ENCODE results near the gene MAD1L1.
A peak's percentile ranks its signal among the peaks of the same experiment; 100 is the strongest.
"Not testable (repeated sequence)": the region's sequence is repeated elsewhere in the genome, so short reads cannot be mapped to it uniquely, and the experiment has no call there.

The MAD1L1 gene

GRCh38 chr7:1841286-1842021, 391.3 kb downstream of the MAD1L1 start:
- DNase-seq: not testable (repeated sequence)

- DNase-seq: not testable (repeated sequence)
Observed at GRCh38 chr7:1840744-1841143, 392.0 kb downstream of the MAD1L1 start.

GRCh38 chr7:1839701-1840100, 393.0 kb downstream of the MAD1L1 start:
- DNase-seq: no peak

GRCh38 chr7:1838911-1839531, 393.7 kb downstream of the MAD1L1 start:
- DNase-seq: not testable (repeated sequence)

- not testable (repeated sequence) for DNase-seq
Observed at GRCh38 chr7:1838544-1838872, 394.2 kb downstream of the MAD1L1 start.

GRCh38 chr7:1837696-1838543, 394.8 kb downstream of the MAD1L1 start:
- DNase-seq: not testable (repeated sequence)

GRCh38 chr7:1831933-1832535, 400.7 kb downstream of the MAD1L1 start:
- not testable (repeated sequence) for DNase-seq

GRCh38 chr7:1831471-1831870, 401.3 kb downstream of the MAD1L1 start:
- peak; percentile 59 for DNase-seq

- not testable (repeated sequence) for DNase-seq
Observed at GRCh38 chr7:1829668-1830067, 403.1 kb downstream of the MAD1L1 start.

GRCh38 chr7:1829111-1829510, 403.6 kb downstream of the MAD1L1 start:
- no peak for DNase-seq

- DNase-seq: not testable (repeated sequence)
Observed at GRCh38 chr7:1828170-1828569, 404.6 kb downstream of the MAD1L1 start.

GRCh38 chr7:1827521-1827981, 405.2 kb downstream of the MAD1L1 start:
- not testable (repeated sequence) for DNase-seq

- DNase-seq: not testable (repeated sequence)
Observed at GRCh38 chr7:1826931-1827330, 405.8 kb downstream of the MAD1L1 start.

- no peak for DNase-seq
Observed at GRCh38 chr7:1825897-1826741, 406.6 kb downstream of the MAD1L1 start.

- not testable (repeated sequence) for DNase-seq
Observed at GRCh38 chr7:1825647-1825896, 407.2 kb downstream of the MAD1L1 start.

GRCh38 chr7:1824882-1825646, 407.7 kb downstream of the MAD1L1 start:
- DNase-seq: not testable (repeated sequence)

- not testable (repeated sequence) for DNase-seq
Observed at GRCh38 chr7:1824151-1824881, 408.4 kb downstream of the MAD1L1 start.

- no peak for DNase-seq
Observed at GRCh38 chr7:1823376-1824150, 409.2 kb downstream of the MAD1L1 start.

GRCh38 chr7:1819259-1819841, 413.4 kb downstream of the MAD1L1 start:
- peak; percentile 84 for DNase-seq
